RWPE1 (cell line): ENCODE measurements around the gene DCDC1.

Experiments
- CTCF ChIA-PET: fragments of 350-600 bp; sonication (Branson Sonifier 250); formaldehyde crosslinking; extraction: SDS; loops from one replicate; lab custom pipeline; 2021; lab: Yijun Ruan, JAX
- POLR2A ChIA-PET: fragments of 400-600 bp; formaldehyde crosslinking; extraction: SDS; loops from one replicate; lab custom pipeline; 2020; ENCODE audit warnings: antibody characterized with exemption; ENCODE audit not compliant: low non-redundant PET; lab: Yijun Ruan, JAX
- DNase-seq: peaks from one replicate; pipeline ENCODE4 v3.0.0; 2012; ENCODE audit warnings: low spot score
- H3K27ac ChIP-seq: fragments of 450-650 bp; 2 replicates; pipeline ENCODE4 v1.5.1; 2017
- TF ChIP-seq, protein P1 (sequence below): fragments of 450-650 bp; conservative IDR thresholded peaks from 2 replicates; pipeline ENCODE4 v1.5.1; 2017; ENCODE audit warnings: low read depth, mild to moderate bottlenecking

The DCDC1 gene

GRCh38 chr11:30855383-30856006, 514.0 kb downstream of the DCDC1 start:
- peak; percentile 4 for DNase-seq
- TF ChIP-seq, protein P1, sequence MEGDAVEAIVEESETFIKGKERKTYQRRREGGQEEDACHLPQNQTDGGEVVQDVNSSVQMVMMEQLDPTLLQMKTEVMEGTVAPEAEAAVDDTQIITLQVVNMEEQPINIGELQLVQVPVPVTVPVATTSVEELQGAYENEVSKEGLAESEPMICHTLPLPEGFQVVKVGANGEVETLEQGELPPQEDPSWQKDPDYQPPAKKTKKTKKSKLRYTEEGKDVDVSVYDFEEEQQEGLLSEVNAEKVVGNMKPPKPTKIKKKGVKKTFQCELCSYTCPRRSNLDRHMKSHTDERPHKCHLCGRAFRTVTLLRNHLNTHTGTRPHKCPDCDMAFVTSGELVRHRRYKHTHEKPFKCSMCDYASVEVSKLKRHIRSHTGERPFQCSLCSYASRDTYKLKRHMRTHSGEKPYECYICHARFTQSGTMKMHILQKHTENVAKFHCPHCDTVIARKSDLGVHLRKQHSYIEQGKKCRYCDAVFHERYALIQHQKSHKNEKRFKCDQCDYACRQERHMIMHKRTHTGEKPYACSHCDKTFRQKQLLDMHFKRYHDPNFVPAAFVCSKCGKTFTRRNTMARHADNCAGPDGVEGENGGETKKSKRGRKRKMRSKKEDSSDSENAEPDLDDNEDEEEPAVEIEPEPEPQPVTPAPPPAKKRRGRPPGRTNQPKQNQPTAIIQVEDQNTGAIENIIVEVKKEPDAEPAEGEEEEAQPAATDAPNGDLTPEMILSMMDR: 0 out of 2 replicates have a peak, but pooled peaks have one; percentile 14
- no peak overlapping the region for H3K27ac ChIP-seq
- ChIA-PET CTCF (interaction anchor here (0.6 kb wide), 1 partner anchor 236 kb away, joined by 3 read pairs; no protein-coding TSS in a partner anchor), POLR2A (no interaction called here)

DNA sequence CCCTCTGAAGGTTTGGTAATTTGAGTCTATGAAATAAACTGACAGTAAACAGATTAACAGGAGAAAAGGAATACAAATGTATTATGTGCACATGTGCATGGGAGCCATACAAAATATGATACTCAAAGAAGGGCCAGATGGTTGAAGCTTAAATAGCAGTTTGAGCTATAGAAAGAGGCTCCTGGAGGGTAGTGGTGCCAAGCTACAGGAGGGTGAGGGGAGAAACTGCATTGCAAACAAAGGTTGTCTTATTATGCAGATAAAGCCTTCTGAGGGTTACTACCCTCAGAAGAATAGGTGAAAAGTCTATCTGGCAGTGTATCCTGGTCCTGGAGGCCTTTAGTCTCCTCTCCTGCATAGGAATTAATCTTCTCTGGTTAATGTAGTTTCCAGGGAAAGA, 516.1 kb downstream of the DCDC1 start:
- TF ChIP-seq, protein P1: no peak
- CTCF ChIA-PET: interaction anchor here (0.5 to 0.7 kb wide), 4 partner anchors 15 to 726 kb away, joined by 3 to 4 read pairs (median 3); no protein-coding TSS in a partner anchor
- no peak for DNase-seq
- POLR2A ChIA-PET: no interaction called here
- H3K27ac ChIP-seq: no peak overlapping the region

DNA sequence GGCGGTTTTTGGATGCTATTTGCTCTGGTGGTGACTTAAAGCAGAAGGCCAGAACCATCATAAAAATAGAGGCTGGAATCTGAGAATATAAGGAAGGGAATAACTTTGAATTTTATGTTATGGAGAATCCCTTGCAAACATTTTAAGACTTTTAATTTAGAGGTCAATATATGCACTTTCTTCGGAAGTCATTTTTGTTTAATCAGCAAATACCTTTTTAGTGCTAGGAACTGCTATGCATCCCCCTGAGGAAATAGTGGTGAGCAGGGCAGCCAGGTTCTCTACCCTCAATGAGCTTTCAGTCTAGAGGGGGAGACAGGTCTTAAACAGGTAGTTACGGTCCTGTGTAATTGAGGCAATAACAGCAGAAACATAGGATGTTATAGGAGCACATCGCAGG, 516.9 kb downstream of the DCDC1 start:
- TF ChIP-seq, protein P1: no peak
- DNase-seq: no peak
- CTCF ChIA-PET: no interaction called here
- POLR2A ChIA-PET: no interaction called here
- H3K27ac ChIP-seq: no peak overlapping the region

DNA sequence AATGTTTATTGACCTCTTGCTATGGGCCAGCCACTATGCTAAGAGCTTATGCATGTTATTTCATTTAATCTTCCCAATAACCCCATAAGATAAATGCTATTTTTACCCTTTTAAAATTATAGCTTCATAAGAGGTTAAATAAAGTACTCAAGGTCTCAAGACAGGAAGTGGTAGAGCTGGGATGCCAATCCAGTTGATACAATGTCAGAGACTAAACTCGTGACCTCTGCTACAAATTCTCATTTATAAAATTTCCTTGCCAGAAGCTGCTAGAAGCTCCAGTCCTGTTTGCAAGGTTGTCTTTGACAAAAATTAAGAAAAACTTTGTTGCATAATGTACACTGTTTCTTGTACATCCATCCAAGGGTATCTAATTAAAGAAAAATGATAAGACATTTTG, 517.4 kb downstream of the DCDC1 start:
- ChIA-PET CTCF (no interaction called here), POLR2A (no interaction called here)
- no peak for DNase-seq
- no peak overlapping the region for H3K27ac ChIP-seq
- TF ChIP-seq, protein P1: no peak

DNA sequence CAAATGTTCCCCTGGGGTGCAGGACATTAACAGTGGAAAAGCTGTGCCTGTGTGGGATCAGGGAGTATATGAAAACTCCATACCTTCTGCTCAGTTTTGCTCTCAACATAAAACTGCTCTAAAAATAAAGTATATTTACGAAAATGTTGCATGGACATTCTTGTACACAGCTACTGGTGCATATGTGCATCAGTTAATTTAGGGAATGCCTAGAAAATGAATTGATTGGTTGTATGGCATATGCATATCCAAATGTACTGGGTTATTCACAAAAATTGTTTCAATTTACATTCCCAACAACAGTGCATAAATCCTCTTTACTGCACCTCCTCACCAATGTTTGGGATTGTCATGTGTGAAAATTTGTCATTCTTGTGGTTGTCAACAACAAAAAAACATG, 532.3 kb downstream of the DCDC1 start:
- ChIA-PET CTCF (no interaction called here), POLR2A (no interaction called here)
- DNase-seq: no peak
- TF ChIP-seq, protein P1: no peak
- no peak overlapping the region for H3K27ac ChIP-seq

GRCh38 chr11:30832831-30833230, 536.7 kb downstream of the DCDC1 start:
- no peak overlapping the region for H3K27ac ChIP-seq
- POLR2A ChIA-PET: no interaction called here
- CTCF ChIA-PET: no interaction called here
- TF ChIP-seq, protein P1: no peak
- no peak for DNase-seq
